PC-3 (cell line): ENCODE results near the gene CLSTN1. TPM values are rescaled to one million over a fixed set of nuclear protein-coding genes. Genes with fewer than 3 reads are reported as not detected.

ENCODE experiments used
- ATAC-seq: fragments of 200-7000 bp; cut with Tn5 transposase; 2 replicates; pipeline ENCODE4 v1.9.1; 2020; ENCODE audit warnings: mild to moderate bottlenecking, moderate library complexity
- BruUV-seq: library from RNA; stranded (reverse); fragments of 400-500 nt; replicated peaks from 2 replicates; lab custom pipeline; 2021; lab: Mats Ljungman, UMichigan
- CTCF ChIA-PET: fragments of 300-600 bp; sonication (Branson Sonifier 250); formaldehyde crosslinking; loops from one replicate; lab custom pipeline; 2022; ENCODE audit warnings: antibody characterized with exemption; lab: Charles Lee
- POLR2A ChIA-PET: fragments of 300-600 bp; sonication (Branson Sonifier 250); formaldehyde crosslinking; loops from one replicate; lab custom pipeline; 2022; ENCODE audit warnings: antibody characterized with exemption; ENCODE audit not compliant: unreplicated experiment; lab: Charles Lee
- DNase-seq: peaks from one replicate; pipeline ENCODE4 v3.0.0-alpha.2; 2015
- H2AFZ ChIP-seq: fragments of 300-600 bp; sonication (generic); 2 replicates; pipeline ENCODE4 v1.6.0; 2016; ENCODE audit warnings: antibody characterized with exemption, low read length
- H3F3A ChIP-seq: fragments of 300-600 bp; sonication (generic); one replicate; pipeline ENCODE4 v1.6.0; 2017; ENCODE audit warnings: antibody characterized with exemption, low read length, control low read depth, mild to moderate bottlenecking; ENCODE audit not compliant: unreplicated experiment
- H3K27ac ChIP-seq: fragments of 300-600 bp; sonication (generic); 2 replicates; pipeline ENCODE4 v1.5.1; 2016; ENCODE audit warnings: mild to moderate bottlenecking, low read length
- H3K27me3 ChIP-seq: fragments of 300-600 bp; sonication (generic); 2 replicates; pipeline ENCODE4 v1.6.1; 2016; ENCODE audit warnings: low read length, mixed read lengths
- H3K36me3 ChIP-seq: fragments of 300-600 bp; sonication (generic); 2 replicates; pipeline ENCODE4 v1.6.1; 2016; ENCODE audit warnings: low read depth, mixed run types, low read length, mixed read lengths
- H3K4me1 ChIP-seq: fragments of 300-600 bp; sonication (generic); 2 replicates; pipeline ENCODE4 v1.5.1; 2016; ENCODE audit warnings: low read length; ENCODE audit not compliant: insufficient read depth
- H3K4me2 ChIP-seq: fragments of 300-600 bp; sonication (generic); 2 replicates; pipeline ENCODE4 v1.6.0; 2016; ENCODE audit warnings: low read length
- H3K4me3 ChIP-seq: fragments of 300-600 bp; sonication (generic); 2 replicates; pipeline ENCODE4 v1.5.1; 2016; ENCODE audit warnings: mild to moderate bottlenecking, low read length, mixed read lengths
- H3K79me2 ChIP-seq: fragments of 300-600 bp; sonication (generic); 2 replicates; pipeline ENCODE4 v1.6.1; 2017; ENCODE audit warnings: low read length, mixed read lengths
- H3K9ac ChIP-seq: fragments of 300-600 bp; sonication (generic); 2 replicates; pipeline ENCODE4 v1.6.0; 2016; ENCODE audit warnings: mild to moderate bottlenecking, low read length
- H3K9me2 ChIP-seq: fragments of 300-600 bp; sonication (generic); replicated peaks from 2 replicates; pipeline ENCODE4 v1.6.1; 2016; ENCODE audit warnings: mixed run types, low read length, mixed read lengths
- H3K9me3 ChIP-seq: fragments of 300-600 bp; sonication (generic); 2 replicates; pipeline ENCODE4 v1.6.1; 2016; ENCODE audit warnings: low read length, mixed read lengths
- H4K20me1 ChIP-seq: fragments of 300-600 bp; sonication (generic); 2 replicates; pipeline ENCODE4 v1.6.1; 2016; ENCODE audit warnings: low read length, mixed read lengths
- CTCF ChIP-seq: fragments of 300-600 bp; sonication (generic); conservative IDR thresholded peaks from 2 replicates; pipeline ENCODE4 v1.5.1; 2017; ENCODE audit warnings: antibody characterized with exemption, low read depth, mild to moderate bottlenecking, low read length
- EZH2 ChIP-seq: fragments of 300-600 bp; sonication (generic); IDR thresholded peaks from one replicate; pipeline ENCODE4 v1.6.1; 2017; ENCODE audit warnings: antibody characterized with exemption, mild to moderate bottlenecking, low read length; ENCODE audit not compliant: unreplicated experiment
- EZH2phosphoT487 ChIP-seq: fragments of 300-600 bp; sonication (generic); IDR thresholded peaks from 2 replicates; pipeline ENCODE4 v1.6.1; 2018; ENCODE audit warnings: mild to moderate bottlenecking, antibody characterized with exemption, low read length, borderline replicate concordance
- intact Hi-C: fragments of 100-400 bp; cut with micrococcal nuclease; formaldehyde crosslinking; loops from 2 replicates; pipeline ENCODE4 v1.9.0; 2023
- total RNA-seq: library from RNA; depleted of rRNA; stranded (reverse); fragments of >200 nt; gene quantifications from 2 replicates; pipeline ENCODE4 v1.2.3, GENCODE V29; 2014

Gene CLSTN1
- total RNA-seq, 1 experiment from 2014 or later: 98.3 TPM

GRCh38 chr1:9815150-9815549 is 8.6 kb downstream of the CLSTN1 start:
- TF ChIP-seq CTCF (no peak), EZH2phosphoT487 (no peak), EZH2 (no peak)
- ATAC-seq (no peak), DNase-seq (no peak)
- no peak overlapping the region for H3K4me2 ChIP-seq
- peaks cover 12% of the 10 kb centered on the region; the same call in 1 of the 2 replicates for H4K20me1 ChIP-seq
- H3F3A ChIP-seq: no peaks in the 10 kb centered on the region
- no peak overlapping the region for H3K9ac ChIP-seq
- H3K9me2 ChIP-seq: no peaks in the 10 kb centered on the region
- CTCF ChIA-PET: no interaction called here
- 0 out of 2 replicates have a peak, but pooled peaks cover 3% of the 10 kb centered on the region for H3K36me3 ChIP-seq
- no peak overlapping the region for H3K4me3 ChIP-seq
- no peaks in the 10 kb centered on the region for H3K4me1 ChIP-seq
- POLR2A ChIA-PET: no interaction called here
- H3K79me2 ChIP-seq: peaks cover 99% of the 10 kb centered on the region
- H2AFZ ChIP-seq: no peak overlapping the region
- H3K9me3 ChIP-seq: no peaks in the 10 kb centered on the region
- intact Hi-C loops: no loop called here
- no peaks in the 10 kb centered on the region for H3K27me3 ChIP-seq
- no peak overlapping the region for H3K27ac ChIP-seq
- no TSS peak for BruUV-seq

GRCh38 chr1:9814619-9815018 is 9.1 kb downstream of the CLSTN1 start:
- Histone ChIP-seq H3F3A (no peaks in the 10 kb centered on the region), H3K9ac (no peak overlapping the region), H3K4me1 (no peaks in the 10 kb centered on the region), H3K4me3 (no peak overlapping the region), H3K9me2 (no peaks in the 10 kb centered on the region), H3K4me2 (no peak overlapping the region), H3K9me3 (no peaks in the 10 kb centered on the region), H3K79me2 (peaks cover 98% of the 10 kb centered on the region), H3K36me3 (0 out of 2 replicates have a peak, but pooled peaks cover 3% of the 10 kb centered on the region), H3K27me3 (no peaks in the 10 kb centered on the region), H4K20me1 (peaks cover 12% of the 10 kb centered on the region; the same call in 1 of the 2 replicates), H2AFZ (no peak overlapping the region), H3K27ac (no peak overlapping the region)
- intact Hi-C loops: no loop called here
- ChIA-PET POLR2A (no interaction called here), CTCF (no interaction called here)
- TF ChIP-seq CTCF (no peak), EZH2 (no peak), EZH2phosphoT487 (no peak)
- ATAC-seq (no peak), DNase-seq (no peak)
- BruUV-seq: no TSS peak

GRCh38 chr1:9811239-9811966 is 12.4 kb downstream of the CLSTN1 start:
- Histone ChIP-seq H3K4me1 (no peaks in the 10 kb centered on the region), H4K20me1 (peaks cover 17% of the 10 kb centered on the region; the same call in 1 of the 2 replicates), H3K9ac (no peak overlapping the region), H2AFZ (no peak overlapping the region), H3K27ac (no peak overlapping the region), H3K79me2 (peaks cover 98% of the 10 kb centered on the region), H3K9me2 (no peaks in the 10 kb centered on the region), H3K36me3 (no peaks in the 10 kb centered on the region), H3K4me2 (no peak overlapping the region), H3K27me3 (no peaks in the 10 kb centered on the region), H3K4me3 (no peak overlapping the region), H3F3A (no peaks in the 10 kb centered on the region), H3K9me3 (no peaks in the 10 kb centered on the region)
- ChIA-PET CTCF (interaction anchor here (0.6 kb wide), 1 partner anchor 111 kb away, joined by 4 read pairs; no protein-coding TSS in a partner anchor), POLR2A (no interaction called here)
- TF ChIP-seq EZH2: no peak
- no peak for TF ChIP-seq EZH2phosphoT487
- no peak for TF ChIP-seq CTCF
- no peak for ATAC-seq
- intact Hi-C loops: no loop called here
- no TSS peak for BruUV-seq
- DNase-seq: no peak
